ENCODE data around the gene ZNF608. TPM values are rescaled to one million over a fixed set of nuclear protein-coding genes. Genes with fewer than 3 reads are reported as not detected.

Gene ZNF608
- total and polyA plus RNA-seq, 2 experiments from 2014 or later: 20.5 to 42.4 TPM

- TF ChIP-seq ZNF462 (CRISPR knock-in tag; IDR thresholded peaks at IDR 0.05) (no peak), EZH2phosphoT487 (IDR thresholded peaks at IDR 0.05; ENCODE audit: unreplicated experiment) (no peak), ETS1 (IDR thresholded peaks at IDR 0.05) (no peak), EZH2 (IDR thresholded peaks at IDR 0.05; ENCODE audit: low read depth, unreplicated experiment) (no peak), ZNF331 (CRISPR knock-in tag; IDR thresholded peaks at IDR 0.05; ENCODE audit: low read depth) (no peak), STAT1 (IDR thresholded peaks at IDR 0.05; ENCODE audit: unreplicated experiment) (no peak), NANOG (IDR thresholded peaks at IDR 0.05; ENCODE audit: borderline replicate concordance) (no peak), JUNB (IDR thresholded peaks at IDR 0.05; ENCODE audit: unreplicated experiment) (no peak)
These were observed 714 bp upstream of the ZNF608 start (continued) for GRCh38 chr5:124746916-124747790.

Data from GM23338 (cell line).